Activated CD4-positive, alpha-beta T cell treated with anti-CD3 and anti-CD28 coated beads for 36 hours (primary cell): ENCODE data around the gene STYXL2. TPM values are rescaled to one million over a fixed set of nuclear protein-coding genes. Genes with fewer than 3 reads are reported as not detected.

Experiments
- ATAC-seq: fragments of 200-7000 bp; cut with Tn5 transposase; one replicate; pipeline ENCODE4 v1.10.0; 2021; ENCODE audit warnings: mild to moderate bottlenecking, moderate library complexity
- CTCF ChIA-PET: fragments of 350-600 bp; sonication (Branson Sonifier 250); formaldehyde crosslinking; loops from one replicate; lab custom pipeline; 2021; ENCODE audit warnings: antibody characterized with exemption; lab: Charles Lee
- POLR2A ChIA-PET: fragments of 350-600 bp; sonication (Branson Sonifier 250); formaldehyde crosslinking; loops from one replicate; lab custom pipeline; 2021; ENCODE audit warnings: antibody characterized with exemption, inconsistent platforms; lab: Charles Lee
- DNase-seq: peaks from one replicate; pipeline ENCODE4 v3.0.0-alpha.2; 2020
- H3K27ac Mint-ChIP-seq: one replicate; pipeline ENCODE4 v1.8.0; 2021; ENCODE audit warnings: mixed read lengths
- H3K27me3 Mint-ChIP-seq: one replicate; pipeline ENCODE4 v1.8.0; 2021; ENCODE audit warnings: mixed read lengths
- H3K36me3 Mint-ChIP-seq: one replicate; pipeline ENCODE4 v1.8.0; 2021; ENCODE audit warnings: low read depth, mixed read lengths
- H3K4me1 Mint-ChIP-seq: one replicate; pipeline ENCODE4 v1.8.0; 2021; ENCODE audit warnings: mixed read lengths
- H3K4me3 Mint-ChIP-seq: one replicate; pipeline ENCODE4 v1.8.0; 2021; ENCODE audit warnings: mild to moderate bottlenecking, moderate library complexity, mixed read lengths
- H3K9me3 Mint-ChIP-seq: one replicate; pipeline ENCODE4 v1.8.0; 2021; ENCODE audit warnings: low read depth, mixed read lengths
- intact Hi-C, 2 experiments: fragments of 100-400 bp; cut with DNase I in 1 of 2; cut with micrococcal nuclease in 1 of 2; formaldehyde crosslinking; loops; one replicate each; pipeline versions ENCODE4 v1.14.2 to v1.15.1; 2022 to 2024; cut with DNase I, micrococcal nuclease
- total RNA-seq, 2 experiments: library from RNA; stranded (reverse); gene quantifications; one replicate each; pipeline ENCODE4 v1.2.3, GENCODE V29; 2021

STYXL2 gene
- total RNA-seq, 2 experiments from 2014 or later: not detected

GRCh38 chr1:167077868-167078210 lies 16.0 kb upstream of the STYXL2 start:
- DNase-seq (no peak), ATAC-seq (no peak)
- no peaks in the 10 kb centered on the region for H3K27me3 Mint-ChIP-seq
- intact Hi-C loops: no loop called here
- H3K36me3 Mint-ChIP-seq: no peaks in the 10 kb centered on the region
- H3K4me3 Mint-ChIP-seq: no peak overlapping the region
- peaks cover 10% of the 10 kb centered on the region for H3K4me1 Mint-ChIP-seq
- no peaks in the 10 kb centered on the region for H3K9me3 Mint-ChIP-seq
- POLR2A ChIA-PET: no interaction called here
- no peak overlapping the region for H3K27ac Mint-ChIP-seq
- CTCF ChIA-PET: interaction anchor here (0.6 to 1.2 kb wide), 4 partner anchors 11 to 472 kb away, joined by 3 to 5 read pairs (median 3); no protein-coding TSS in a partner anchor

GRCh38 chr1:167081594-167082156 lies 12.2 kb upstream of the STYXL2 start:
- Mint-ChIP-seq H3K4me1 (peaks cover 8% of the 10 kb centered on the region), H3K4me3 (no peak overlapping the region), H3K27me3 (no peaks in the 10 kb centered on the region), H3K36me3 (no peaks in the 10 kb centered on the region), H3K27ac (no peak overlapping the region), H3K9me3 (no peaks in the 10 kb centered on the region)
- no peak for ATAC-seq
- intact Hi-C loops: no loop called here
- POLR2A ChIA-PET: no interaction called here
- no peak for DNase-seq
- CTCF ChIA-PET: interaction anchor here (0.9 to 1.8 kb wide), 3 partner anchors 7 to 138 kb away, joined by 3 to 8 read pairs (median 3); partner anchors contain the start of gene POU2F1

- DNase-seq (no peak), ATAC-seq (no peak)
- Mint-ChIP-seq H3K36me3 (no peaks in the 10 kb centered on the region), H3K4me3 (no peak overlapping the region), H3K27ac (no peak overlapping the region), H3K27me3 (no peaks in the 10 kb centered on the region), H3K9me3 (no peaks in the 10 kb centered on the region), H3K4me1 (peaks cover 12% of the 10 kb centered on the region)
- POLR2A ChIA-PET: no interaction called here
- CTCF ChIA-PET: interaction anchor here (0.6 to 1.9 kb wide), 7 partner anchors 8 to 214 kb away, joined by 3 to 8 read pairs (median 3); partner anchors contain the start of gene POU2F1
- intact Hi-C loops: no loop called here
Observed at GRCh38 chr1:167082511-167083027, 11.3 kb upstream of the STYXL2 start.

- CTCF ChIA-PET: interaction anchor here (0.6 to 2.0 kb wide), 8 partner anchors 16 to 213 kb away, joined by 3 to 8 read pairs (median 4); partner anchors contain the start of gene POU2F1
Observed at GRCh38 chr1:167083066-167083665, 10.7 kb upstream of the STYXL2 start.

GRCh38 chr1:167083871-167084270 lies 10.0 kb upstream of the STYXL2 start:
- Mint-ChIP-seq H3K36me3 (no peaks in the 10 kb centered on the region), H3K27ac (no peak overlapping the region), H3K4me1 (peaks cover 22% of the 10 kb centered on the region), H3K4me3 (no peak overlapping the region), H3K27me3 (no peaks in the 10 kb centered on the region), H3K9me3 (no peaks in the 10 kb centered on the region)
- ChIA-PET POLR2A (interaction anchor here (0.5 kb wide), 1 partner anchor 313 kb away, joined by 3 read pairs; no protein-coding TSS in a partner anchor), CTCF (interaction anchor here (0.6 to 2.0 kb wide), 8 partner anchors 9 to 349 kb away, joined by 3 to 8 read pairs (median 4); no protein-coding TSS in a partner anchor)
- intact Hi-C loops: no loop called here
- DNase-seq: no peak
- no peak for ATAC-seq

More at GRCh38 chr1:167083066-167083665, 10.7 kb upstream of the STYXL2 start:
- H3K36me3 Mint-ChIP-seq: no peaks in the 10 kb centered on the region
- POLR2A ChIA-PET: no interaction called here
- no peak overlapping the region for H3K27ac Mint-ChIP-seq
- H3K27me3 Mint-ChIP-seq: no peaks in the 10 kb centered on the region
- H3K4me3 Mint-ChIP-seq: no peak overlapping the region
- H3K4me1 Mint-ChIP-seq: peaks cover 17% of the 10 kb centered on the region
- DNase-seq (no peak), ATAC-seq (no peak)
- H3K9me3 Mint-ChIP-seq: no peaks in the 10 kb centered on the region
- intact Hi-C loops: no loop called here

- CTCF ChIA-PET: interaction anchor here (0.7 to 2.0 kb wide), 7 partner anchors 8 to 348 kb away, joined by 3 to 8 read pairs (median 4); no protein-coding TSS in a partner anchor
- Mint-ChIP-seq H3K27me3 (no peaks in the 10 kb centered on the region), H3K9me3 (no peaks in the 10 kb centered on the region), H3K4me3 (no peak overlapping the region), H3K27ac (no peak overlapping the region), H3K36me3 (no peaks in the 10 kb centered on the region), H3K4me1 (peaks cover 31% of the 10 kb centered on the region)
- POLR2A ChIA-PET: no interaction called here
- ATAC-seq: peak; percentile 66
- DNase-seq: no peak
- intact Hi-C loops: no loop called here
Observed at GRCh38 chr1:167084757-167085156, 9.1 kb upstream of the STYXL2 start.

GRCh38 chr1:167086033-167086432 lies 7.8 kb upstream of the STYXL2 start:
- DNase-seq (no peak), ATAC-seq (no peak)
- H3K27ac Mint-ChIP-seq: no peak overlapping the region
- H3K4me3 Mint-ChIP-seq: no peak overlapping the region
- H3K27me3 Mint-ChIP-seq: no peaks in the 10 kb centered on the region
- POLR2A ChIA-PET: interaction anchor here (0.6 kb wide), 2 partner anchors 210 to 1343 kb away, joined by 3 to 4 read pairs; partner anchors contain the start of gene TADA1
- CTCF ChIA-PET: interaction anchor here (0.7 to 1.1 kb wide), 2 partner anchors 20 to 205 kb away, joined by 3 read pairs; no protein-coding TSS in a partner anchor
- peaks cover 2% of the 10 kb centered on the region for H3K36me3 Mint-ChIP-seq
- intact Hi-C loops: no loop called here
- peaks cover 42% of the 10 kb centered on the region for H3K4me1 Mint-ChIP-seq
- no peaks in the 10 kb centered on the region for H3K9me3 Mint-ChIP-seq

GRCh38 chr1:167086768-167087167 lies 7.1 kb upstream of the STYXL2 start:
- Mint-ChIP-seq H3K9me3 (no peaks in the 10 kb centered on the region), H3K4me3 (no peak overlapping the region), H3K27ac (no peak overlapping the region), H3K4me1 (peaks cover 43% of the 10 kb centered on the region), H3K27me3 (no peaks in the 10 kb centered on the region), H3K36me3 (peaks cover 2% of the 10 kb centered on the region)
- POLR2A ChIA-PET: no interaction called here
- no peak for ATAC-seq
- CTCF ChIA-PET: no interaction called here
- DNase-seq: no peak
- intact Hi-C loops: no loop called here

- Mint-ChIP-seq H3K4me1 (peaks cover 43% of the 10 kb centered on the region), H3K4me3 (no peak overlapping the region), H3K27me3 (no peaks in the 10 kb centered on the region), H3K27ac (peak overlapping the region; percentile 51), H3K36me3 (peaks cover 2% of the 10 kb centered on the region), H3K9me3 (no peaks in the 10 kb centered on the region)
- intact Hi-C loops: no loop called here
- POLR2A ChIA-PET: no interaction called here
- DNase-seq (no peak), ATAC-seq (no peak)
- CTCF ChIA-PET: interaction anchor here (0.5 to 1.7 kb wide), 4 partner anchors 31 to 179 kb away, joined by 3 to 4 read pairs (median 4); no protein-coding TSS in a partner anchor
Observed at GRCh38 chr1:167088746-167089417, 5.0 kb upstream of the STYXL2 start.

- intact Hi-C loops: no loop called here
- CTCF ChIA-PET: interaction anchor here (0.6 to 1.9 kb wide), 4 partner anchors 22 to 180 kb away, joined by 3 to 8 read pairs (median 4); no protein-coding TSS in a partner anchor
- Mint-ChIP-seq H3K27me3 (no peaks in the 10 kb centered on the region), H3K4me3 (no peak overlapping the region), H3K4me1 (peaks cover 44% of the 10 kb centered on the region), H3K36me3 (peaks cover 2% of the 10 kb centered on the region), H3K9me3 (no peaks in the 10 kb centered on the region), H3K27ac (peak overlapping the region; percentile 90)
- POLR2A ChIA-PET: no interaction called here
- DNase-seq (no peak), ATAC-seq (no peak)
Observed at GRCh38 chr1:167089939-167090313, 3.9 kb upstream of the STYXL2 start.

GRCh38 chr1:167090314-167090942 lies 3.4 kb upstream of the STYXL2 start, which contains the start of gene GPA33:
Gene GPA33, minus strand, starts transcription at chr1:167090377. Its CDS starts 90 bp downstream, at chr1:167090287.
- ChIA-PET CTCF (interaction anchor here (0.5 to 1.9 kb wide), 6 partner anchors 16 to 180 kb away, joined by 3 to 8 read pairs (median 3); no protein-coding TSS in a partner anchor), POLR2A (no interaction called here)
- Mint-ChIP-seq H3K36me3 (peaks cover 2% of the 10 kb centered on the region), H3K4me1 (peaks cover 49% of the 10 kb centered on the region), H3K27me3 (no peaks in the 10 kb centered on the region), H3K4me3 (peak within 1 kb of the TSS; percentile 11), H3K9me3 (no peaks in the 10 kb centered on the region), H3K27ac (peak within 1 kb of the TSS; percentile 90)
- ATAC-seq (peak; percentile 94), DNase-seq (peak; percentile 37)
- intact Hi-C loops: no loop called here
